Femur (tissue), 1 donor: Measurements from ENCODE around the gene NCDN.

Source experiments
- DNase-seq: peaks from one replicate; pipeline ENCODE4 v3.0.0-alpha.2; 2017

NCDN gene

DNA sequence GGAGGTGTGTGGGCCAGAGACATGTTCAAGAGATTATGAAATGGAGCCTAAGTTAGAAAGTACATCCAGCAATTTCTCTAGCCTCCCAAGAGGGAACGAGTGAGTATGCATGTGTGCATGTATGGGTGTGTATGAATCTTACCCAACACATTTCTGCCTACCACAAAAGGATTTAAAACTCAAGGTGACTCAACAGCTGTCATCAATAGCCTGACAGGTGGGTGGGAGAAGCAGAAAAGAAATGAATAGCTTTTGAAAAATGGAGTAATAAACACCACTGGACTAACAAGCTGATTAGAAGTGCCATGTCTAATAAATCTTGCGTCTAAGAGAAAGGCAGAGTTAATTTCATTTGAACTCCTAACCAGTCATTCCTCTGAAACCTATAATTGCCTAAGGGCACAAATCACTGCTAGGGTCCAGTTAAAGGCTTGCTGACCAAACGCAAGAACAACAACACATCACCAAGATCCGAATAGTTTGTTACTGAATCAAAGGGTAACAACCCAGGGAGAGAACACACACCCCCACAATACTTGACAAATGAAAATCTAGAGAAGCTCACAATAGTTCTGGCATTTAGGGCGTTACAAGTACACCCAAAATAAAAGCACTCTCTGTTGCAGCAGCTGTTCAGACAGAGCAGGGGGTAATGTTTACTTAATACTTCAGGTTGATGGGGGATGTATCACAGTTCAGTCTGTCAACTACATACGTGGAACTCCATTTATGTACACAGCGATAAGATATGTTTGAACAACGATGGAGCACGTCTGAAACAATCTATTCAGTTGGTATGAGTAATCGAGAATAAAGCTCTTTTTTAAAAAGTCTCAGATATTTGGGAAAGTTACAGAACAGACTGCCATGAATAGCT is 1.8 kb upstream of the NCDN start:
- no peak for DNase-seq

DNA sequence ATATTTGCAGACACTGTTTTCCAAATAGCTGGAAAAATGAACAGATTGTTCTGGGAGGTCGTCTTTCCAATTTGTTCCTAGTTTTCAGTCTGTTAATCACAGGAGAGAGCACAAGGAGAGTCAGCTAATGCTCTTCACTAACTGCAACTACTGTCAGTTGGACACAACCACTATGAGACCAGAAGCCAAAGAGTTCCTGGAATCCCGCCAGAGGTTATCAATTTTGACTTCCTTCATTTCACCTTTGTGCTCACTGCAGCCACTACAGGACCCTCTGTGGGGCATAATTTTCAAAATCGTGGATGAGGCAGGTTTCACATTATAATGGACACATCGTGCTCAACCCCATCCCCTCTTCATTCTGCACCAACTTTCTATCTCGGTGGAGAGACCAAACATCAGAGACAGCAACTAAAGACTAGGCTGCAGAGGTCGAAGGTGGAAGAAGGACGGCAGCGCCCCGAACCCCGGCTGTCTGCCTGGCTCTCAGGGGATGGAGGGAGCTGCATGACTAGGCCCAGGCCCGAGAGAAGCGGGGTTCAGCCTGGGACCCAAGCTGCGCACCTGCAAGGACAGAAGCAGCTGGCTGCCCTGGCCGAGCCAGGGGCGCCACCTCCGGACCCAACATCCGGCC is 998 bp upstream of the NCDN start:
- no peak for DNase-seq

- no peak for DNase-seq
Measured at GRCh38 chr1:35557118-35557610, 435 bp upstream of the NCDN start, which contains the start of gene KIAA0319L. TSS of gene KIAA0319L (minus strand) at chr1:35557403. CDS start at chr1:35554491, 2,912 bp downstream.

DNA sequence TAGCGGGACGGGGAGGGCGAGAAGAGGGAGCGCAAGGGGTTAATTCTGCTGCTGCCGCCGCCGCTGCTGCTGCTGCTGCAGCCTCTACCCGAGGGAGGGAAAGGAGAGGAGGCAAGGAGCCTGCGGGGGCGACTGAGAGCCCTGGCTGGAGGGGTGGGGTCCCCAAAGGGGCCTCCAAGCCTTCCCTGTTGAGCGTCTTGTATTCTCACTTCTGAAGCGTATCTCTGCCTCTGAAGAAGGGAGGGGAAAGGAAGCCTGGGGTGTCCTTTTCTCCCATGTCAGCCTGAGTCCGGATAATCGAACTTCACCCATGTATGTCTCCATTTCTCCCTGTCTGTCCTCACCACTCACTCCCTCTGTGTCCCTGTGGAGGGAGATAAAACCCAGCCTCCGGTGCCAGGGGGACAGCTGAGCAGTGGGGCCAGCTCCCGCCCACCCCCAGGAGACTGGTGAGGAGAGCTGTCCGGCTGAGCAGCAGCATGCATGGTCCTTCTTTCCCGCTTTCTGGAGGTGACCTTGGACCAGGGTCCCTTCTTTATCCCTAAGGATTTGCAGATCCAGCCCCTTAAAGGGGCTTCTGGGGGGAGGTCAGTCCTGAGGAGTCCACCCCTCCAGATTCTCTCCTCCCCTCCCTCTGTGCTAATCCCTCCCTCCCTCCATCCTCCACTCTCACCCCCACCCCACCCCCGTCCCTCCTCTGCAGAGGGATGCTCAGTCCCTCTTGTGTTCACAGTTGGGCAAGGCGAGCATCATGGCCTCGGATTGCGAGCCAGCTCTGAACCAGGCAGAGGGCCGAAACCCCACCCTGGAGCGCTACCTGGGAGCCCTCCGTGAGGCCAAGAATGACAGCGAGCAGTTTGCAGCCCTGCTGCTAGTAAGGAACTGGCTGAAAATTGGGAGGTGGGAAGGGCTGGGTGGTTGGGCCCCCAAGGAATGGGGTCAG is 1.0 kb downstream of the NCDN start:
- no peak for DNase-seq

DNA sequence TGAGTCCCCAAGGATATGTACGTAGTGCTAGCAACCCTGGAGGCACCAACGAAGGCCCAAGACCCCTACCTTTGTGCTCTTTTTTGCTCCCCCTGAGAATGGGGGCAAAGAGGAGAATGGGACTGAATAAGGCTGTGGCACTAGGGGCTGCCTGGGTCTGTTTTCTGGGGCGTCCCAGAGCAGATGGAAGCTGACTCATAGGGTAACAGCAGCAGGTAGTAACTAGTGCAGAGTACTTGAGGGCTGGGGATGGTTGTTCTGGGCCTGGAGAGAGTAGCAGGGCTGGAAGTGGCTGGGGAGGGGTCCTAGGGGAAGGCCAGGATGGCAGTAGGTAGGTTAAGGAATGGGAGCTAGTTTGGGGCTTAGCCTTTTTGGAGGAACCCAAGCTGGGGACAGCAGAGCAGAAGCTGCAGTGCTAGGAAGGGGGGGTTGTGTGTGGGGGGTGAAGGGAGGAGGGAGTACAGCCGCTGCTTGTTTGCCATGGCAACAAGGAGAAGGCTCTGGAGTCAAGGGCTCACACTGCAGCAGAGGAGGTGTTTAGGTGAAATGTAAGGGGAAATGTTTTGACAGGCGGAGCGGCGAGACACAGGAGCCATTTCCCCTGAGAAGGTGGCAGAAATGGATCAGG is 1.8 kb downstream of the NCDN start:
- DNase-seq: no peak

- DNase-seq: peak; percentile 70
Measured at GRCh38 chr1:35560256-35561225, 2.9 kb downstream of the NCDN start.

GRCh38 chr1:35561297-35561971 is 3.8 kb downstream of the NCDN start:
- no peak for DNase-seq

GRCh38 chr1:35561972-35562680 is 4.5 kb downstream of the NCDN start:
- DNase-seq: no peak

DNA sequence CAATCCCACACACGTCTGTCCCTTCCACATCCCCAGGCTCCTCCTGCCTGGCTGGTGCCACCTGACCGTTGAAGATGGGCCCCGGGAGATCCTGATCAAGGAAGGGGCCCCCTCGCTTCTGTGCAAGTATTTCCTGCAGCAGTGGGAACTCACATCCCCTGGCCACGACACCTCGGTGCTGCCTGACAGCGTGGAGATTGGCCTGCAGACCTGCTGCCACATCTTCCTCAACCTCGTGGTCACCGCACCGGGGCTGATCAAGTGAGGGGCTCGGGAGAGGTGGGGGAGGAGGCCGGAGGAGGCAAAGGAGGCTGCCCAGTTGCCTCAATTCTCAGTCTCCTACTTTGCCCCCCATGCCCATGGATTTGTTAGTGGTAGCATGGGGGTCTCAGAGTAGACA is 5.6 kb downstream of the NCDN start:
- DNase-seq: no peak

- peak; percentile 80 for DNase-seq
Measured at GRCh38 chr1:35564037-35564883, 6.7 kb downstream of the NCDN start.

DNA sequence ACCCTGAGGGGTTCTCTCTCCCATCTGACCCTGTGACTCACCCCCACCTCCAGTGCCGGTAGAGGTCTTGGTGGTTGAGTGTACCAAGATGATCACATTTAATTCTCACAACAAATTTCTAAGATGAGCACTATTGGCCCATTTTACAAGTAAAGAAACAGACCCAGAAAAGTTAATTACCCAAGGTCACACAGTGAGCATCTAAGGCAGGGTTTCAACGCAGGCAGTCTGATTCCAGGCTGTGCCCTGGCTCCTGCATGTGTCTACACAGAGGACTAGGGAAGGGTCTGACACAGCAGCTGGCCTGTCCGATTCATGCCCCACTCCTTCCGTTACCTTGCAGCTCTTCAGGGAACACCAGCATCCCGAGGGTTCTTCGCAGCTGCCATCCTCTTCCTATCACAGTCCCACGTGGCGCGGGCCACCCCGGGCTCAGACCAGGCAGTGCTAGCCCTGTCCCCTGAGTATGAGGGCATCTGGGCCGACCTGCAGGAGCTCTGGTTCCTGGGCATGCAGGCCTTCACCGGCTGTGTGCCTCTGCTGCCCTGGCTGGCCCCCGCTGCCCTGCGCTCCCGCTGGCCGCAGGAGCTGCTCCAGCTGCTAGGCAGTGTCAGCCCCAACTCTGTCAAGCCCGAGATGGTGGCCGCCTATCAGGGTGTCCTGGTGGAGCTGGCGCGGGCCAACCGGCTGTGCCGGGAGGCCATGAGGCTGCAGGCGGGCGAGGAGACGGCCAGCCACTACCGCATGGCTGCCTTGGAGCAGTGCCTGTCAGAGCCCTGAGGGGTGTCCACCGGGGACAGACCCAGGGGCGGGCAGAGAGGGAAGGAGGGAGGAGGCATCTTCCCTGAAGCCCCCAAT is 7.5 kb downstream of the NCDN start:
- DNase-seq: no peak

DNA sequence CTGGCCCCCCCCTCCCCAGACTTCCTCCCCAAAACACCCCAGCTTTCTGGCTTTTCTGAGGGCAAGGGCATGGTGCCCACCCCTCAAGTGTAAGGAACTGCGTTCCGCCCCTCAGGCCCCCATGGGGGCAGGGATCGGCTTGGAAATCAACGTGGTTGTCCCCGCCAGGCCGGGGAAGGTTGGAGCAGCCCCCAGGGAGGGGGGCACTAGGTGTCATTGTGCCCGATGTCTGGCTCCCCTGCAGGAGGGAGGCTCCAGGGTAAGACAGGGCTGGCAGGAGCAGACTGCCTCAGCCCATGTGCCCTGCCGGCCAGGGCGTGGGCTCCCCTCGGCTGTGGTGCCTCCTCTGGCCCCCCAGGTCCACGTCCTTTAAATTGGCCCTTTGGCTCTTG is 8.1 kb downstream of the NCDN start:
- DNase-seq: no peak

DNA sequence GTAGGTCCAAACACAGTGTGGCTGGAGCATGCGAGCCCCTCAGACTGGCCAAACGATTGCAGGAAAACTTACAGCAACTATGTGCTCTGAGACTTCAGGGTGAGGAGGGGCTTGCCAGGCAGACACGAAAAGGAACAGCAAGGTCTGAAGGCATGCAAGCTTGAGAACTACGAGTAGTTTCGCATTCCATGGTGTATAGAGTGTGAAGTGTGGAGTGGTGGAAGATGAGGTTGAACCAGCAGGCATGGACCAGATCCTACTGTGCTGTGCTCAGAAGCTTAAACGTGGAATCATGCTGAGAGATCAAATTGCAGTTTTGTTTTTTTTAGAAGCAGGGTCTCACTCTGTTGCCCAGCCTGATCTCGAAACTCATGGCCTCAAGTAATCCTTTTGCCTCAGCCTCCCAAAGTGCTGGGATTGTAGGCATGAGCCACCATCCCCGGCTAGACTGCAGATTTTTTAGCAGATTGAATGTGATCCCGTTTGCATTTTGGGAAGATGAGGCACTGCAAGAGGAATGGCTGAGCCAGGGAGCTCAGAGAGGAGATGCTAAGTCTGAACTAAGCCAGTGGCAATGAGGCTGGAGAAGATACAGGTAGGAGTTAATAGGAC is 10.5 kb downstream of the NCDN start:
- DNase-seq: no peak

DNA sequence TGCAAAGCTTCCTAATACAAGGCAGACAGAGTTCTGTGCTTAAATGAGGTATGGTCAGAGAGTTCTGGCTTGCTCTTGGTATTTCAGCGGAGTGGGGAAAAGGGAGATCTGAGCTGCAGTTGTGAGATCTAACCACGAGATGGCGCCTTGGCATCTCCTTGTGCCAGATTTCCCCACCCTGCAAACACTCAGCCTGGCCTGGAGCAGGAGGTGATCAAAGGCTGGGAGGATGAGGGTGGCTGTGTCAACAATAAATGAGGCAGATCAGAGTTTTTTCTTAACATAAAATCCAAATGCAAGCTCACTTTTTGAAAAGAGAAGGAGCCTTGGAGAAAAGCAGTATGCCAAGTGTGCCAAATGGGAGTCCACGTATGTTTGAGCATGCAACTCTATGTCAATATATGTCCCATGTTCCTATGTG is 11.4 kb downstream of the NCDN start:
- peak; percentile 81 for DNase-seq

GRCh38 chr1:35569936-35570335 is 12.3 kb downstream of the NCDN start:
- no peak for DNase-seq

DNA sequence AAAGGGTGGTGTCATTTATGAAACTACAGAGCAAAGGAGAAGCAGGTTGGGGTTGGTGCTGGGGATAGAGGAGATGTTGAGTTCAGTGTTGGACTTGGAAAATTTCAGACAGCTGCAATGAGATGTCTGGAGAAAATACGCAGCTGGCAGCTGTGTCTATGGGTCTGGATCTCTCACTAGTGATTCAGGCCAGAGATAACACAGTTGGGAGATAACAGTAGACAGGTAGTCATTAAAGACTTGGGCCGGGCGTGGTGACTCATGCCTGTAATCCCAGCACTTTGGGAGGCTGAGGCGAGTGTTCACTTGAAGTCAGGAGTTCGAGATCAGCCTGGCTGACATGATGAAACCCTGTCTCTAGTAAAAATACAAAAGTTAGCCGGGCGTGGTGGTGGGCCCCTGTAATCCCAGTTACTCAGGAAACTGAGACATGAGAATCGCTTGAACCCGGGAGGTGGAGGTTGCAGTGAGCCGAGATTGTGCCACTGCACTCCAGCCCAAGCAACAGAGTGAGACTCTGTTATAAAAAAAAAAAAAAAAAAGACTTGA is 13.1 kb downstream of the NCDN start:
- DNase-seq: no peak

DNA sequence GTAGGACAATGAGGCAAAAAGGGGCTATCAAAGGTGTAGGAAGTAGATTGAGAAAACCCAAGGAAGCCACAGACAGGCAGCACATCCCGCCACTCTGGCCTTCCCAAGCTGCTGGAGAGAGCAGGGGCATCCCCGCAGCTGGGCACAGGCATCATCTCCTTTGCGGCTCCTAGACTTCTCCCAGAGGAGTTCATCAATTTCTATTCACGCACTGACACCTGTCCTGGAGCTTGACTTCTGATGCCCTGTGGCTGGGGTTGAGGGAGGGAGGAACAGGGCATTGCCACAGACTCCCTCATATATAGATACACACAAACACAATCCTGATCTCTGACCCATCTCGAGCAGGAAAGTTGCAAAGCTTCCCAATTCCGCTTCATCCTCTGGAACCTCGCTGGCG is 13.7 kb downstream of the NCDN start:
- no peak for DNase-seq
